ENCODE results near the gene MYBPC3.

MYBPC3 gene

DNA sequence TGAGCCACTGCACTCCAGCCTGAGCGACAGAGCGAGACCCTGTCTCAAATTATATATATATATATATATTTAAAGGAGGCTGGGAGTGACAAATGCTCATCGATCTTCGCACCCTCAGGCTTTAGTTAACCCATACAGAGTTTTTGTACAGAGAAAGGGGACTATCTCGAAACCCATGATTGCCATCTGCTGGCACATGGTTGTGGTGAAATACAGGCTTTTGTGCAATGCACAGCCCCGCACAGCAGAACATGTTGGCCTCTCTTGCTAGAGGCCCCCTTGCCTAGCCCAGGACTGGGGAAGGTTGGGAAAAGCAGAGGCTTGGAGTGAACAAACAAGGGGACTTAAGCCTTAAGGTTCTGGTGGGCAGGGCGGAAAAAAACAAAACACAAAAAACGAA lies 3.6 kb downstream of the MYBPC3 start:
- 67% methylated on average over 6 of the region's 8 CpGs for WGBS
- Histone ChIP-seq H2BK15ac (ENCODE audit: low read depth, poor library complexity, severe bottlenecking) (no peak overlapping the region), H3K23ac (ENCODE audit: low read length in 2 of 2) (no peak overlapping the region)

DNA sequence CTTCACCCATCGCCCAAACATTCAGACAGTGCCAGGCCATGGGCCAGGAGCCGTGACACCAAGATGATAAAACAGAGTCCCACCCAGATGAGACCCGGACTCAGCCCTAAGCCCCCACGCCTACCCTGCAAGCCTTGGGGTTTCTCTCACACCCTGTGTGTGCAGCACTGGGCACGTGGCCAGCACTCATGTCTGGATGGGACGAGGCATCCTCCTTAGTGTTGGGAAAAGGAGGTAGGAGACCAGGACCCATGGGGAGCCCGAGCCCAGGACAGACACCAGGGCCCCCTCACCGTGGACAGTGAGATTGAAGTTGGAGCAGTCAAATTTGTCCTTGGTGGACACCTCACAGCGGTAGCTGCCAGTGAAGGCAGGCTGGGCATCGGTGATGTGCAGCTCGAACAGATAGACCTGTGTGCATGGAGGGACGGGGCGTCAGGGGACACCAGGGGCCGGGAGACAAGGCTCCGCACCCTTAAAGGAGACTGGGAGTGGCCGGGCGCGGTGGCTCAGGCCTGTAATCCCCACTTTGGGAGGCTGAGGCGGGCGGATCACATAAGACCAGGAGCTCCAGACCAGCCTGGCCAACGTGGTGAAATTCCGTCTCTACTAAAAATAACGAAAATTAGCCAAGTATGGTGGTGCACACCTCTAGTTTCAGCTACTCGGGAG lies 4.2 kb downstream of the MYBPC3 start:
- H2BK5ac ChIP-seq (ENCODE audit: low read depth, low read length, poor library complexity, severe bottlenecking): no peak overlapping the region
- WGBS: 89% methylated on average over 23 of the region's 24 CpGs
- H3K4me1 ChIP-seq (ENCODE audit: control insufficient read depth, insufficient read depth, low read depth, low read length): peaks cover 3% of the 10 kb centered on the region

More for the DNA sequence above, 3.6 kb downstream of the MYBPC3 start:
- no peak overlapping the region for H4K91ac ChIP-seq (ENCODE audit: low read length)
- peaks cover 3% of the 10 kb centered on the region for H3K4me1 ChIP-seq (ENCODE audit: control insufficient read depth, insufficient read depth, low read depth, low read length)
- no peak overlapping the region for H3K14ac ChIP-seq (ENCODE audit: low read length in 2 of 2)
- H3K4me3 ChIP-seq (ENCODE audit: insufficient read depth in 1 of 2, low read depth in 1 of 2, low read length in 2 of 2): no peak overlapping the region
- no peak overlapping the region for H3K27ac ChIP-seq (ENCODE audit: low read length, poor library complexity, severe bottlenecking)
- no peak overlapping the region for H2BK5ac ChIP-seq (ENCODE audit: low read depth, low read length, poor library complexity, severe bottlenecking)
- H3K79me1 ChIP-seq (replicated peaks; ENCODE audit: low read length, poor library complexity, severe bottlenecking): no peaks in the 10 kb centered on the region
- H4K8ac ChIP-seq (ENCODE audit: low read length): no peak overlapping the region
- no peak overlapping the region for H3K4me2 ChIP-seq (ENCODE audit: low read length, poor library complexity, severe bottlenecking)
- H3K27me3 ChIP-seq (ENCODE audit: control insufficient read depth in 1 of 2, insufficient read depth in 1 of 2, low read length in 2 of 2): peaks cover 19 to 32% of the 10 kb centered on the region in 2 experiments
- no peak overlapping the region for H2BK12ac ChIP-seq (ENCODE audit: low read length in 2 of 2)
- H3K9me3 ChIP-seq (ENCODE audit: control insufficient read depth, low read length): no peaks in the 10 kb centered on the region
- no peak overlapping the region for H3K18ac ChIP-seq (ENCODE audit: low read depth in 1 of 2, low read length in 2 of 2)
- H3K36me3 ChIP-seq (ENCODE audit: control insufficient read depth in 1 of 2, insufficient read depth in 2 of 2, low read depth in 1 of 2, low read length in 2 of 2): no peaks in the 10 kb centered on the region
- no peak overlapping the region for H2AFZ ChIP-seq (ENCODE audit: low read depth, low read length)
- H3K4ac ChIP-seq (ENCODE audit: low read depth in 1 of 2, low read length in 2 of 2): no peak overlapping the region
- no peak overlapping the region for H3K9ac ChIP-seq (ENCODE audit: low read length)
- H2AK5ac ChIP-seq (ENCODE audit: low read length, severe bottlenecking): no peak overlapping the region
- no peak overlapping the region for H2BK120ac ChIP-seq (ENCODE audit: low read depth, low read length)
- DNase-seq: peak; percentile 43

DNA sequence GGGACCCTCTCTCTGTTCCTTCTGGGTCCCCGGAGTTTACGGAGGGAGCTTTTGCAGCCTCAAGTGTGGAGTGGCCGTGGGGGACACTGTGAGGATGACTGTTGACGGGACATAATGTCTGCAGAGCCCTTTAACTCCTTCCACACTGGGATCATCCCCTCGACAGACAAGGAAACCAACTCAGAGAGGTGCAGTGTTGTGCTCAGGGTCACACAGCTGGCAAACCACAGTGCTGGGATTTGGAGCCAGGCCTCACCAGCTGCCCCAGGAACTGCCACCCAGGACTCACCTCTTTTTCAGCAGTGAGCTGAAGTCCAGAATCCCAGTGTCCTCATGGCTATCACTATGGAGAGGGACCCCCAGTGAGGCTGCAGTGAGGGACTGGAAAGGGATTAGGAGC lies 5.4 kb downstream of the MYBPC3 start:
- H3K4me2 ChIP-seq (ENCODE audit: low read length, poor library complexity, severe bottlenecking): no peak overlapping the region
- peaks cover 3% of the 10 kb centered on the region for H3K4me1 ChIP-seq (ENCODE audit: control insufficient read depth, insufficient read depth, low read depth, low read length)
- H2BK15ac ChIP-seq (ENCODE audit: low read depth, poor library complexity, severe bottlenecking): no peak overlapping the region
- WGBS: 89% methylated on average over 1 of the region's 5 CpGs
- no peak overlapping the region for H3K4ac ChIP-seq (ENCODE audit: low read depth in 1 of 2, low read length in 2 of 2)
- H3K79me1 ChIP-seq (replicated peaks; ENCODE audit: low read length, poor library complexity, severe bottlenecking): no peaks in the 10 kb centered on the region
- H2BK12ac ChIP-seq (ENCODE audit: low read length in 2 of 2): no peak overlapping the region
- no peak overlapping the region for H4K91ac ChIP-seq (ENCODE audit: low read length)
- H3K36me3 ChIP-seq (ENCODE audit: control insufficient read depth in 1 of 2, insufficient read depth in 2 of 2, low read depth in 1 of 2, low read length in 2 of 2): no peaks in the 10 kb centered on the region
- H3K23ac ChIP-seq (ENCODE audit: low read length in 2 of 2): no peak overlapping the region
- no peak overlapping the region for H2BK120ac ChIP-seq (ENCODE audit: low read depth, low read length)
- H2AK5ac ChIP-seq (ENCODE audit: low read length, severe bottlenecking): no peak overlapping the region
- H3K18ac ChIP-seq (ENCODE audit: low read depth in 1 of 2, low read length in 2 of 2): no peak overlapping the region
- H3K27me3 ChIP-seq (ENCODE audit: control insufficient read depth in 1 of 2, insufficient read depth in 1 of 2, low read length in 2 of 2): peaks cover 19 to 34% of the 10 kb centered on the region in 2 experiments
- H3K4me3 ChIP-seq (ENCODE audit: insufficient read depth in 1 of 2, low read depth in 1 of 2, low read length in 2 of 2): no peak overlapping the region
- H3K14ac ChIP-seq (ENCODE audit: low read length in 2 of 2): no peak overlapping the region
- no peak for DNase-seq
- H2BK5ac ChIP-seq (ENCODE audit: low read depth, low read length, poor library complexity, severe bottlenecking): no peak overlapping the region
- H3K9ac ChIP-seq (ENCODE audit: low read length): no peak overlapping the region
- no peak overlapping the region for H4K8ac ChIP-seq (ENCODE audit: low read length)
- no peak overlapping the region for H3K27ac ChIP-seq (ENCODE audit: low read length, poor library complexity, severe bottlenecking)
- H3K9me3 ChIP-seq (ENCODE audit: control insufficient read depth, low read length): no peaks in the 10 kb centered on the region
- no peak overlapping the region for H2AFZ ChIP-seq (ENCODE audit: low read depth, low read length)

More for the DNA sequence above, 4.2 kb downstream of the MYBPC3 start:
- Histone ChIP-seq H3K14ac (ENCODE audit: low read length in 2 of 2) (no peak overlapping the region), H3K36me3 (ENCODE audit: control insufficient read depth in 1 of 2, insufficient read depth in 2 of 2, low read depth in 1 of 2, low read length in 2 of 2) (no peaks in the 10 kb centered on the region), H3K79me1 (replicated peaks; ENCODE audit: low read length, poor library complexity, severe bottlenecking) (no peaks in the 10 kb centered on the region), H2AK5ac (ENCODE audit: low read length, severe bottlenecking) (no peak overlapping the region), H3K9me3 (ENCODE audit: control insufficient read depth, low read length) (no peaks in the 10 kb centered on the region), H2BK12ac (ENCODE audit: low read length in 2 of 2) (no peak overlapping the region), H4K8ac (ENCODE audit: low read length) (no peak overlapping the region), H4K91ac (ENCODE audit: low read length) (no peak overlapping the region), H2BK120ac (ENCODE audit: low read depth, low read length) (no peak overlapping the region), H3K27ac (ENCODE audit: low read length, poor library complexity, severe bottlenecking) (no peak overlapping the region), H3K4me3 (ENCODE audit: insufficient read depth in 1 of 2, low read depth in 1 of 2, low read length in 2 of 2) (no peak overlapping the region), H3K18ac (ENCODE audit: low read depth in 1 of 2, low read length in 2 of 2) (no peak overlapping the region), H2AFZ (ENCODE audit: low read depth, low read length) (no peak overlapping the region), H3K9ac (ENCODE audit: low read length) (no peak overlapping the region), H3K4me2 (ENCODE audit: low read length, poor library complexity, severe bottlenecking) (no peak overlapping the region), H3K27me3 (ENCODE audit: control insufficient read depth in 1 of 2, insufficient read depth in 1 of 2, low read length in 2 of 2) (peaks cover 19 to 32% of the 10 kb centered on the region in 2 experiments), H3K4ac (ENCODE audit: low read depth in 1 of 2, low read length in 2 of 2) (no peak overlapping the region), H3K23ac (ENCODE audit: low read length in 2 of 2) (no peak overlapping the region), H2BK15ac (ENCODE audit: low read depth, poor library complexity, severe bottlenecking) (no peak overlapping the region)
- DNase-seq: no peak

DNA sequence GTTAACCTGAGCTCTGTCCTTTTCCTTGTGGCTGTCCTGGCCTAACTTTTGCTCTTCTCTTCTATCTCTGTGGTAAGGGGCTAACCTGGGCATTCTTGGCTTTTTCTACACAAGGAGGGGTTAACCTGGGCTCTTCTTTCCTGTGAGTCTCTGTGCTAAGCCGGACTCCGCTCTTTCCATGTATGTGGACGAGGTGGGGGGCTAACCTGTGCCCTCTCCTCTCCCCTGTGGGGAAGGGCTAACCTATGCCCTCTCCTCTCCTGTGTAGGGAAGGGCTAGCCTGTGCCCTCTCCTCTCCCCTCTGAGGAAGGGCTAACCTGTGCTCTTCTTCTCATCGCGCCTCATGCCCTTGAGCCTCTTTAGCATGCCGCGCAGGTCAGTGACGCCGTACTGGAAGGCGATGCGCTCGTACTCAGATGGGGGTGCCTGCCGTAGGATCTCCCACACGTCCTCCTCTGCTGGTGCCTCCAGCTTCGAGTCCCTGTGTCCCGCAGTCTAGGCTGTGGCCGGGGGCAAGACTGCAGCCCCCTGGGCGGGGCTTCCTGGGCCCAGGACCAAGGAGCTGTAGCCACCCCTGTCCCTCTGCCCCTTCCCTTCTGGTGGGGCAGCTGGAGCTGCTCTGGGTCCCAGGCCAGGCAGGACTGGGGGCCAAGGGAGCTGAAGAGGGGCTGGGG lies 6.5 kb downstream of the MYBPC3 start:
- Histone ChIP-seq H3K4me1 (ENCODE audit: control insufficient read depth, insufficient read depth, low read depth, low read length) (peaks cover 2% of the 10 kb centered on the region), H3K4me2 (ENCODE audit: low read length, poor library complexity, severe bottlenecking) (no peak overlapping the region), H3K4ac (ENCODE audit: low read depth in 1 of 2, low read length in 2 of 2) (no peak overlapping the region), H4K8ac (ENCODE audit: low read length) (no peak overlapping the region), H3K14ac (ENCODE audit: low read length in 2 of 2) (no peak overlapping the region), H3K27ac (ENCODE audit: low read length, poor library complexity, severe bottlenecking) (no peak overlapping the region), H3K4me3 (ENCODE audit: insufficient read depth in 1 of 2, low read depth in 1 of 2, low read length in 2 of 2) (no peak overlapping the region), H3K23ac (ENCODE audit: low read length in 2 of 2) (no peak overlapping the region), H3K9ac (ENCODE audit: low read length) (no peak overlapping the region), H3K36me3 (ENCODE audit: control insufficient read depth in 1 of 2, insufficient read depth in 2 of 2, low read depth in 1 of 2, low read length in 2 of 2) (no peaks in the 10 kb centered on the region), H4K91ac (ENCODE audit: low read length) (no peak overlapping the region), H2BK12ac (ENCODE audit: low read length in 2 of 2) (no peak overlapping the region), H2BK15ac (ENCODE audit: low read depth, poor library complexity, severe bottlenecking) (no peak overlapping the region), H3K79me1 (replicated peaks; ENCODE audit: low read length, poor library complexity, severe bottlenecking) (no peaks in the 10 kb centered on the region), H3K27me3 (ENCODE audit: control insufficient read depth in 1 of 2, insufficient read depth in 1 of 2, low read length in 2 of 2) (peaks cover 19 to 34% of the 10 kb centered on the region in 2 experiments), H2AK5ac (ENCODE audit: low read length, severe bottlenecking) (no peak overlapping the region), H2BK5ac (ENCODE audit: low read depth, low read length, poor library complexity, severe bottlenecking) (no peak overlapping the region), H2BK120ac (ENCODE audit: low read depth, low read length) (no peak overlapping the region), H2AFZ (ENCODE audit: low read depth, low read length) (no peak overlapping the region), H3K18ac (ENCODE audit: low read depth in 1 of 2, low read length in 2 of 2) (no peak overlapping the region), H3K9me3 (ENCODE audit: control insufficient read depth, low read length) (no peaks in the 10 kb centered on the region)
- WGBS: 86% methylated on average over 18 of the region's 18 CpGs
- DNase-seq: no peak
